Calu3 (cell line): ENCODE measurements around the gene SLC12A3. TPM values are rescaled to one million over a fixed set of nuclear protein-coding genes. Genes with fewer than 3 reads are reported as not detected.
"Not testable (repeated sequence)": the region's sequence is repeated elsewhere in the genome, so short reads cannot be mapped to it uniquely, and the experiment has no call there.

ENCODE experiments used
- BruUV-seq: library from RNA; stranded (reverse); fragments of 400-500 nt; replicated peaks from 2 replicates; lab custom pipeline; 2021; lab: Mats Ljungman, UMichigan
- CTCF ChIA-PET: fragments of 300-600 bp; sonication (Branson Sonifier 250); formaldehyde crosslinking; loops from one replicate; lab custom pipeline; 2022; ENCODE audit warnings: antibody characterized with exemption; lab: Charles Lee
- DNase-seq: peaks from one replicate; pipeline ENCODE4 v3.0.0; 2022
- H3K27ac Mint-ChIP-seq: one replicate; pipeline ENCODE4 v1.8.0; 2022; ENCODE audit warnings: mixed read lengths; ENCODE audit not compliant: unreplicated experiment
- H3K27me3 Mint-ChIP-seq: one replicate; pipeline ENCODE4 v1.8.0; 2022; ENCODE audit warnings: mixed read lengths; ENCODE audit not compliant: unreplicated experiment
- H3K36me3 Mint-ChIP-seq: one replicate; pipeline ENCODE4 v1.8.0; 2022; ENCODE audit warnings: mild to moderate bottlenecking, moderate library complexity, mixed read lengths; ENCODE audit not compliant: insufficient read depth, unreplicated experiment
- H3K4me1 Mint-ChIP-seq: one replicate; pipeline ENCODE4 v1.8.0; 2022; ENCODE audit warnings: mild to moderate bottlenecking, low read depth, mixed read lengths; ENCODE audit not compliant: unreplicated experiment
- H3K4me3 Mint-ChIP-seq: one replicate; pipeline ENCODE4 v1.8.0; 2022; ENCODE audit warnings: mild to moderate bottlenecking, low read depth, moderate library complexity, mixed read lengths; ENCODE audit not compliant: unreplicated experiment
- H3K9me3 Mint-ChIP-seq: one replicate; pipeline ENCODE4 v1.8.0; 2022; ENCODE audit warnings: low read depth, mixed read lengths; ENCODE audit not compliant: unreplicated experiment
- CTCF ChIP-seq: fragments of 200-600 bp; IDR thresholded peaks from one replicate; pipeline ENCODE4 v1.8.0; 2022; ENCODE audit warnings: antibody characterized with exemption; ENCODE audit not compliant: unreplicated experiment
- intact Hi-C: fragments of 100-400 bp; cut with micrococcal nuclease; formaldehyde crosslinking; loops from one replicate; pipeline ENCODE4 v1.10.0; 2022; ENCODE audit not compliant: unreplicated experiment
- total RNA-seq: library from RNA; stranded (reverse); gene quantifications from 2 replicates; pipeline ENCODE4 v1.2.3, GENCODE V29; 2022

The SLC12A3 gene
- total RNA-seq, 1 experiment from 2014 or later: not detected

- Mint-ChIP-seq H3K36me3 (peaks cover 65% of the 10 kb centered on the region), H3K27me3 (peaks cover 13% of the 10 kb centered on the region), H3K27ac (peak within 1 kb of the TSS; percentile 100), H3K4me1 (peaks cover 12% of the 10 kb centered on the region), H3K4me3 (peak within 1 kb of the TSS; percentile 96), H3K9me3 (peaks cover 2% of the 10 kb centered on the region)
- intact Hi-C loops: loop anchor here (10.0 kb wide), 2 partner anchors 67 to 323 kb away; partner anchors contain the start of gene SLC12A3
- BruUV-seq: no TSS peak
- peak; percentile 99 for DNase-seq
- CTCF ChIA-PET: no interaction called here
- peak; percentile 20 for TF ChIP-seq CTCF
These were observed 67.1 kb downstream of the SLC12A3 start, which contains the start of gene HERPUD1 for GRCh38 chr16:56931892-56932720. Gene HERPUD1, plus strand, starts transcription at chr16:56932142. Its CDS starts 103 bp downstream, at chr16:56932245.

- intact Hi-C loops: loop anchor here (10.0 kb wide), 2 partner anchors 68 to 322 kb away; partner anchors contain the start of gene SLC12A3
- peak; percentile 72 for DNase-seq
- peak overlapping the region; percentile 96 for H3K4me3 Mint-ChIP-seq
- CTCF ChIA-PET: no interaction called here
- no peak for TF ChIP-seq CTCF
- BruUV-seq: no TSS peak
- peaks cover 12% of the 10 kb centered on the region for H3K4me1 Mint-ChIP-seq
- peaks cover 13% of the 10 kb centered on the region for H3K27me3 Mint-ChIP-seq
- peak overlapping the region; percentile 100 for H3K27ac Mint-ChIP-seq
- H3K36me3 Mint-ChIP-seq: peaks cover 74% of the 10 kb centered on the region
- peaks cover 2% of the 10 kb centered on the region for H3K9me3 Mint-ChIP-seq
These were observed 68.0 kb downstream of the SLC12A3 start for GRCh38 chr16:56932721-56933619.

- Mint-ChIP-seq H3K27ac (peak overlapping the region; percentile 100), H3K9me3 (no peaks in the 10 kb centered on the region), H3K27me3 (peaks cover 13% of the 10 kb centered on the region), H3K4me1 (peaks cover 21% of the 10 kb centered on the region), H3K4me3 (peak overlapping the region; percentile 96), H3K36me3 (peaks cover 84% of the 10 kb centered on the region)
- no peak for DNase-seq
- TF ChIP-seq CTCF: no peak
- CTCF ChIA-PET: interaction anchor here (0.7 kb wide), 1 partner anchor 320 kb away, joined by 3 read pairs; no protein-coding TSS in a partner anchor
- BruUV-seq: no TSS peak
- intact Hi-C loops: loop anchor here (10.0 kb wide), 2 partner anchors 69 to 321 kb away; partner anchors contain the start of gene SLC12A3
These were observed 69.0 kb downstream of the SLC12A3 start for GRCh38 chr16:56933828-56934598.

GRCh38 chr16:56934599-56935145 lies 69.7 kb downstream of the SLC12A3 start:
- CTCF ChIA-PET: interaction anchor here (0.7 kb wide), 1 partner anchor 321 kb away, joined by 3 read pairs; no protein-coding TSS in a partner anchor
- not testable (repeated sequence) for H3K9me3 Mint-ChIP-seq, DNase-seq, BruUV-seq
- Mint-ChIP-seq H3K27me3 (peaks cover 13% of the 10 kb centered on the region), H3K4me1 (peaks cover 21% of the 10 kb centered on the region), H3K27ac (peak overlapping the region; percentile 100), H3K36me3 (peaks cover 91% of the 10 kb centered on the region), H3K4me3 (peak overlapping the region; percentile 96)
- intact Hi-C loops: loop anchor here (10.0 kb wide), 2 partner anchors 70 to 320 kb away; partner anchors contain the start of gene SLC12A3
